Glutamatergic neuron (in vitro differentiated cells): ENCODE results near the gene AKR1D1. TPM values are rescaled to one million over a fixed set of nuclear protein-coding genes. Genes with fewer than 3 reads are reported as not detected.
"Not testable (repeated sequence)": the region's sequence is repeated elsewhere in the genome, so short reads cannot be mapped to it uniquely, and the experiment has no call there.

Source experiments
- DNase-seq: peaks from one replicate; pipeline ENCODE4 v3.0.0; 2022
- H3K27ac Mint-ChIP-seq: one replicate; pipeline ENCODE4 v1.8.0; 2020; ENCODE audit warnings: mild to moderate bottlenecking, mixed read lengths, inconsistent platforms; ENCODE audit not compliant: unreplicated experiment
- H3K27me3 Mint-ChIP-seq: one replicate; pipeline ENCODE4 v1.8.0; 2020; ENCODE audit warnings: mild to moderate bottlenecking, moderate library complexity, mixed read lengths, inconsistent platforms; ENCODE audit not compliant: unreplicated experiment
- H3K36me3 Mint-ChIP-seq: one replicate; pipeline ENCODE4 v1.8.0; 2020; ENCODE audit warnings: mild to moderate bottlenecking, mixed read lengths, inconsistent platforms; ENCODE audit not compliant: unreplicated experiment
- H3K4me1 Mint-ChIP-seq: one replicate; pipeline ENCODE4 v1.8.0; 2020; ENCODE audit warnings: mild to moderate bottlenecking, low read depth, mixed read lengths, inconsistent platforms; ENCODE audit not compliant: unreplicated experiment
- H3K4me3 Mint-ChIP-seq: one replicate; pipeline ENCODE4 v1.8.0; 2020; ENCODE audit warnings: mild to moderate bottlenecking, mixed read lengths, inconsistent platforms; ENCODE audit not compliant: unreplicated experiment
- H3K9me3 Mint-ChIP-seq: one replicate; pipeline ENCODE4 v1.8.0; 2020; ENCODE audit warnings: mild to moderate bottlenecking, moderate library complexity, mixed read lengths, inconsistent platforms; ENCODE audit not compliant: unreplicated experiment
- CTCF ChIP-seq: fragments of 200-600 bp; sonication (generic); IDR thresholded peaks from one replicate; pipeline ENCODE4 v1.5.0; 2021; ENCODE audit not compliant: partially characterized antibody, unreplicated experiment
- total RNA-seq: library from RNA; stranded (reverse); fragmentation: NEBNext Ultra II Directional; extraction: Animal tissue kit (Norgen Biotek cat#: 25700); gene quantifications from one replicate; pipeline ENCODE4 v1.2.1, GENCODE V29; 2021; ENCODE audit not compliant: unreplicated experiment

The AKR1D1 gene
- total RNA-seq, 1 donor from 2014 or later = not detected

- Mint-ChIP-seq H3K27me3 (peaks cover 4% of the 10 kb centered on the region), H3K4me3 (no peak overlapping the region), H3K36me3 (peaks cover 10% of the 10 kb centered on the region), H3K4me1 (no peaks in the 10 kb centered on the region), H3K27ac (no peak overlapping the region), H3K9me3 (peaks cover 2% of the 10 kb centered on the region)
- no peak for TF ChIP-seq CTCF
- no peak for DNase-seq
Observed at GRCh38 chr7:138072726-138073125, 3.5 kb upstream of the AKR1D1 start.

- H3K36me3 Mint-ChIP-seq = peaks cover 10% of the 10 kb centered on the region
- peaks cover 2% of the 10 kb centered on the region for H3K9me3 Mint-ChIP-seq
- H3K4me3 Mint-ChIP-seq = no peak overlapping the region
- peaks cover 6% of the 10 kb centered on the region for H3K27me3 Mint-ChIP-seq
- no peak for TF ChIP-seq CTCF
- no peaks in the 10 kb centered on the region for H3K4me1 Mint-ChIP-seq
- DNase-seq = no peak
- H3K27ac Mint-ChIP-seq = no peak overlapping the region
Observed at GRCh38 chr7:138074121-138074520, 2.1 kb upstream of the AKR1D1 start.

- DNase-seq = no peak
- TF ChIP-seq CTCF = no peak
- peaks cover 6% of the 10 kb centered on the region for H3K27me3 Mint-ChIP-seq
- H3K9me3 Mint-ChIP-seq = peaks cover 2% of the 10 kb centered on the region
- H3K4me1 Mint-ChIP-seq = no peaks in the 10 kb centered on the region
- peaks cover 10% of the 10 kb centered on the region for H3K36me3 Mint-ChIP-seq
- H3K4me3 Mint-ChIP-seq = no peak overlapping the region
- no peak overlapping the region for H3K27ac Mint-ChIP-seq
Observed at GRCh38 chr7:138074540-138074939, 1.7 kb upstream of the AKR1D1 start.

- no peak for DNase-seq
- Mint-ChIP-seq H3K36me3 (peaks cover 10% of the 10 kb centered on the region), H3K4me1 (no peaks in the 10 kb centered on the region), H3K4me3 (no peak overlapping the region), H3K9me3 (peaks cover 2% of the 10 kb centered on the region), H3K27me3 (peaks cover 6% of the 10 kb centered on the region), H3K27ac (no peak overlapping the region)
- no peak for TF ChIP-seq CTCF
Observed at GRCh38 chr7:138075350-138075749, 909 bp upstream of the AKR1D1 start.

- not testable (repeated sequence) for H3K4me3 Mint-ChIP-seq, H3K27ac Mint-ChIP-seq, H3K27me3 Mint-ChIP-seq, H3K9me3 Mint-ChIP-seq, H3K4me1 Mint-ChIP-seq, H3K36me3 Mint-ChIP-seq, DNase-seq
Observed at GRCh38 chr7:138075786-138076185, 473 bp upstream of the AKR1D1 start.

GRCh38 chr7:138077809-138078208 is 1.6 kb downstream of the AKR1D1 start:
- Mint-ChIP-seq H3K27ac (no peak overlapping the region), H3K36me3 (peaks cover 10% of the 10 kb centered on the region), H3K4me1 (no peaks in the 10 kb centered on the region), H3K4me3 (no peak overlapping the region), H3K27me3 (peaks cover 6% of the 10 kb centered on the region), H3K9me3 (no peaks in the 10 kb centered on the region)
- no peak for TF ChIP-seq CTCF
- no peak for DNase-seq
